H9 (cell line): ENCODE results near the gene TAS2R50. TPM values are rescaled to one million over a fixed set of nuclear protein-coding genes. Genes with fewer than 3 reads are reported as not detected.

Experiments
- DNase-seq: peaks from one replicate; pipeline ENCODE4 v3.0.0-alpha.2; 2017
- H2AFZ ChIP-seq: one replicate; pipeline ENCODE4 v1.6.1; 2013; ENCODE audit warnings: mild to moderate bottlenecking, low read length, control low read depth, moderate library complexity
- H2AK5ac ChIP-seq: 2 replicates; pipeline ENCODE4 v1.6.1; 2013; ENCODE audit warnings: low read length, control low read depth, mixed read lengths; ENCODE audit not compliant: insufficient read length
- H2BK120ac ChIP-seq: one replicate; pipeline ENCODE4 v1.6.1; 2013; ENCODE audit warnings: low read depth, mild to moderate bottlenecking, low read length, control low read depth, inconsistent platforms; ENCODE audit not compliant: poor library complexity, severe bottlenecking
- H2BK12ac ChIP-seq: 2 replicates; pipeline ENCODE4 v1.6.1; 2013; ENCODE audit warnings: low read length, control low read depth, mixed read lengths, low read depth; ENCODE audit not compliant: insufficient read length
- H2BK15ac ChIP-seq: 2 replicates; pipeline ENCODE4 v1.6.1; 2013; ENCODE audit warnings: low read depth, low read length, control low read depth
- H2BK20ac ChIP-seq: one replicate; pipeline ENCODE4 v1.6.1; 2013; ENCODE audit warnings: low read depth, mild to moderate bottlenecking, low read length, control low read depth, inconsistent platforms; ENCODE audit not compliant: poor library complexity, severe bottlenecking
- H2BK5ac ChIP-seq: 2 replicates; pipeline ENCODE4 v1.6.1; 2013; ENCODE audit warnings: low read length, control low read depth, mixed read lengths; ENCODE audit not compliant: insufficient read length
- H3K14ac ChIP-seq: 2 replicates; pipeline ENCODE4 v1.6.1; 2013; ENCODE audit warnings: low read length, control low read depth; ENCODE audit not compliant: insufficient read depth
- H3K18ac ChIP-seq: 2 replicates; pipeline ENCODE4 v1.6.1; 2013; ENCODE audit warnings: low read depth, mild to moderate bottlenecking, mixed read lengths, low read length, control low read depth; ENCODE audit not compliant: insufficient read length
- H3K23ac ChIP-seq: 2 replicates; pipeline ENCODE4 v1.6.1; 2013; ENCODE audit warnings: low read length, control low read depth, mixed read lengths, low read depth; ENCODE audit not compliant: insufficient read length
- H3K23me2 ChIP-seq: 2 replicates; pipeline ENCODE4 v1.6.1; 2013; ENCODE audit warnings: low read depth, mild to moderate bottlenecking, mixed read lengths, low read length, control low read depth; ENCODE audit not compliant: insufficient read length, poor library complexity, severe bottlenecking
- H3K27ac ChIP-seq: 2 replicates; pipeline ENCODE4 v1.5.1; 2013; ENCODE audit warnings: low read length, control low read depth, mixed read lengths, low read depth; ENCODE audit not compliant: insufficient read length
- H3K27me3 ChIP-seq: 2 replicates; pipeline ENCODE4 v1.6.1; 2013; ENCODE audit warnings: low read length, control low read depth, inconsistent platforms; ENCODE audit not compliant: insufficient read depth
- H3K4ac ChIP-seq: 2 replicates; pipeline ENCODE4 v1.6.1; 2013; ENCODE audit warnings: low read depth, mild to moderate bottlenecking, control low read depth, inconsistent platforms, low read length, moderate library complexity
- H3K4me1 ChIP-seq: 2 replicates; pipeline ENCODE4 v1.6.1; 2013; ENCODE audit warnings: low read length, control low read depth, inconsistent platforms; ENCODE audit not compliant: insufficient read depth
- H3K4me2 ChIP-seq: 2 replicates; pipeline ENCODE4 v1.6.1; 2013; ENCODE audit warnings: low read length, control low read depth, mixed read lengths; ENCODE audit not compliant: insufficient read length, insufficient read depth
- H3K56ac ChIP-seq: 2 replicates; pipeline ENCODE4 v1.6.1; 2013; ENCODE audit warnings: low read depth, mild to moderate bottlenecking, mixed read lengths, low read length, control low read depth; ENCODE audit not compliant: insufficient read length
- H3K79me1 ChIP-seq: 2 replicates; pipeline ENCODE4 v1.6.1; 2013; ENCODE audit warnings: low read depth, mild to moderate bottlenecking, moderate library complexity, low read length, control low read depth, inconsistent platforms; ENCODE audit not compliant: insufficient read depth, poor library complexity, severe bottlenecking
- H3K79me2 ChIP-seq: 2 replicates; pipeline ENCODE4 v1.6.1; 2013; ENCODE audit warnings: low read length, control low read depth, inconsistent platforms; ENCODE audit not compliant: insufficient read depth
- H3K9ac ChIP-seq: 2 replicates; pipeline ENCODE4 v1.6.1; 2013; ENCODE audit warnings: low read length, control low read depth, mixed read lengths; ENCODE audit not compliant: insufficient read length; ENCODE audit errors: extremely low read depth
- H3K9me3 ChIP-seq: one replicate; pipeline ENCODE4 v1.6.1; 2013; ENCODE audit warnings: low read depth, low read length, inconsistent platforms; ENCODE audit not compliant: control insufficient read depth
- H3T11ph ChIP-seq: one replicate; pipeline ENCODE4 v1.6.1; 2013; ENCODE audit warnings: mild to moderate bottlenecking, low read length, control low read depth, inconsistent platforms
- H4K20me1 ChIP-seq: one replicate; pipeline ENCODE4 v1.6.1; 2013; ENCODE audit not compliant: control insufficient read depth, insufficient read length, insufficient read depth
- H4K5ac ChIP-seq: 2 replicates; pipeline ENCODE4 v1.6.1; 2013; ENCODE audit warnings: low read depth, mild to moderate bottlenecking, mixed read lengths, low read length, control low read depth; ENCODE audit not compliant: insufficient read length
- H4K8ac ChIP-seq: replicated peaks from 2 replicates; pipeline ENCODE4 v1.6.1; 2013; ENCODE audit warnings: low read length, control low read depth, mixed read lengths, low read depth; ENCODE audit not compliant: insufficient read length
- H4K91ac ChIP-seq: 2 replicates; pipeline ENCODE4 v1.6.1; 2013; ENCODE audit warnings: low read depth, mild to moderate bottlenecking, moderate library complexity, mixed read lengths, low read length, control low read depth; ENCODE audit not compliant: insufficient read length
- H3K27ac Mint-ChIP-seq, 3 experiments: 2 replicates in 2 of 3; 3 replicates in 1 of 3; pipeline ENCODE4 v1.8.0; 2020 to 2021; ENCODE audit warnings: mixed read lengths in 3 of 3, mild to moderate bottlenecking in 1 of 3, moderate library complexity in 1 of 3
- H3K27me3 Mint-ChIP-seq: 2 replicates; pipeline ENCODE4 v1.8.0; 2021; ENCODE audit warnings: low read depth, mild to moderate bottlenecking, moderate library complexity, mixed read lengths
- H3K36me3 Mint-ChIP-seq, 3 experiments: 2 replicates in 2 of 3; 3 replicates in 1 of 3; pipeline ENCODE4 v1.8.0; 2020 to 2021; ENCODE audit warnings: low read depth in 3 of 3, mixed read lengths in 3 of 3; ENCODE audit not compliant: insufficient read depth in 1 of 3
- H3K4me1 Mint-ChIP-seq, 2 experiments: 2 replicates each; pipeline ENCODE4 v1.8.0; 2020; ENCODE audit warnings: mixed read lengths in 2 of 2
- H3K4me3 Mint-ChIP-seq, 2 experiments: 2 replicates in 1 of 2; 3 replicates in 1 of 2; pipeline ENCODE4 v1.8.0; 2020 to 2021; ENCODE audit warnings: mild to moderate bottlenecking in 2 of 2, mixed read lengths in 2 of 2, moderate library complexity in 1 of 2
- H3K9me3 Mint-ChIP-seq, 2 experiments: 2 replicates in 1 of 2; 3 replicates in 1 of 2; pipeline ENCODE4 v1.8.0; 2020; ENCODE audit warnings: mild to moderate bottlenecking in 2 of 2, mixed read lengths in 2 of 2, moderate library complexity in 1 of 2
- WGBS: extraction: QIAGEN DNeasy Blood & Tissue Kit; methylation state at CpG from one replicate; pipeline ENCODE4 v1.1.7; 2013; ENCODE audit warnings: missing lambda C conversion rate, low lambda C conversion rate, mixed read lengths; ENCODE audit not compliant: insufficient read length; ENCODE audit errors: extremely low coverage; 5-methylcytosine and 5-hydroxymethylcytosine counted together
- total RNA-seq: library from RNA; stranded (reverse); gene quantifications from 2 replicates; pipeline ENCODE4 v1.2.1, GENCODE V29; 2021
- TF ChIP-seq, protein P1 (sequence below): fragments of 200-600 bp; sonication (generic); conservative IDR thresholded peaks from 3 replicates; pipeline ENCODE4 v1.8.0; 2021; ENCODE audit warnings: antibody characterized with exemption, mild to moderate bottlenecking

The TAS2R50 gene
- total RNA-seq, 1 experiment from 2014 or later = 0.77 TPM

DNA sequence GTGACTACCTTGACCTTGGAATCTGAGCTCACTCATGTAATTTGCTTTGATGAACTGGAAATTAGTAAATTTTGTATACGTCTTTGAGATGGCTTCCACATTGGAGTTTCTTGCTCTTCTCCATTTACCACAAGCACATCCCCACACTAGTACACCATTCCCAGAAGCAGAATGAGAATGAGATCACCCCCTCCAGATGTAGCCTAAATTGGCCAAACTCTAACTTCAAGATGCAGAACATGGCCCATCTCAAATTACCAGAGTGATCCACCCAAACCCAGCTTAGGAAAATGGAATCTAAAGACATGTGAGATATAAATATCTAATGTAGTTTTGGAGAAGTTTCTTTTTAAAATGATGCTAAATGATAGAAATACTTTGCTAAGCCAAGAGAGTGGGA is 20.9 kb upstream of the TAS2R50 start:
- no peak overlapping the region for H3K27ac ChIP-seq
- no peak overlapping the region for H2AK5ac ChIP-seq
- H3K4me1 Mint-ChIP-seq = no peaks in the 10 kb centered on the region
- no peak overlapping the region for H3T11ph ChIP-seq
- no CpG with 5 or more reads among the region's 1 CpG for WGBS
- H4K5ac ChIP-seq = no peak overlapping the region
- no peaks in the 10 kb centered on the region for H3K4me1 ChIP-seq
- no peak overlapping the region for H3K56ac ChIP-seq
- H2BK120ac ChIP-seq = no peak overlapping the region
- peaks cover 0 to 3% (median 0%) of the 10 kb centered on the region in 3 experiments; a peak in 2 of 7 replicates for H3K36me3 Mint-ChIP-seq
- H3K27me3 ChIP-seq = no peaks in the 10 kb centered on the region
- no peak overlapping the region for H4K91ac ChIP-seq
- no peak overlapping the region for H3K4ac ChIP-seq
- H2BK15ac ChIP-seq = no peak overlapping the region
- no peak overlapping the region for H3K14ac ChIP-seq
- no peak overlapping the region for H3K23ac ChIP-seq
- no peaks in the 10 kb centered on the region for H3K23me2 ChIP-seq
- H2BK20ac ChIP-seq = no peak overlapping the region
- no peak overlapping the region for H3K4me3 Mint-ChIP-seq
- TF ChIP-seq, protein P1, sequence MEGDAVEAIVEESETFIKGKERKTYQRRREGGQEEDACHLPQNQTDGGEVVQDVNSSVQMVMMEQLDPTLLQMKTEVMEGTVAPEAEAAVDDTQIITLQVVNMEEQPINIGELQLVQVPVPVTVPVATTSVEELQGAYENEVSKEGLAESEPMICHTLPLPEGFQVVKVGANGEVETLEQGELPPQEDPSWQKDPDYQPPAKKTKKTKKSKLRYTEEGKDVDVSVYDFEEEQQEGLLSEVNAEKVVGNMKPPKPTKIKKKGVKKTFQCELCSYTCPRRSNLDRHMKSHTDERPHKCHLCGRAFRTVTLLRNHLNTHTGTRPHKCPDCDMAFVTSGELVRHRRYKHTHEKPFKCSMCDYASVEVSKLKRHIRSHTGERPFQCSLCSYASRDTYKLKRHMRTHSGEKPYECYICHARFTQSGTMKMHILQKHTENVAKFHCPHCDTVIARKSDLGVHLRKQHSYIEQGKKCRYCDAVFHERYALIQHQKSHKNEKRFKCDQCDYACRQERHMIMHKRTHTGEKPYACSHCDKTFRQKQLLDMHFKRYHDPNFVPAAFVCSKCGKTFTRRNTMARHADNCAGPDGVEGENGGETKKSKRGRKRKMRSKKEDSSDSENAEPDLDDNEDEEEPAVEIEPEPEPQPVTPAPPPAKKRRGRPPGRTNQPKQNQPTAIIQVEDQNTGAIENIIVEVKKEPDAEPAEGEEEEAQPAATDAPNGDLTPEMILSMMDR = no peak
- no peaks in the 10 kb centered on the region for H3K27me3 Mint-ChIP-seq
- DNase-seq = no peak
- no peak overlapping the region for H3K18ac ChIP-seq
- no peaks in the 10 kb centered on the region for H3K79me2 ChIP-seq
- no peaks in the 10 kb centered on the region for H3K9me3 Mint-ChIP-seq
- no peak overlapping the region for H2AFZ ChIP-seq
- no peaks in the 10 kb centered on the region for H3K79me1 ChIP-seq
- no peak overlapping the region for H2BK12ac ChIP-seq
- H3K27ac Mint-ChIP-seq = no peak overlapping the region
- no peak overlapping the region for H4K8ac ChIP-seq
- H3K9me3 ChIP-seq = no peaks in the 10 kb centered on the region
- H3K9ac ChIP-seq = no peak overlapping the region
- H2BK5ac ChIP-seq = no peak overlapping the region
- H4K20me1 ChIP-seq = no peaks in the 10 kb centered on the region
- no peak overlapping the region for H3K4me2 ChIP-seq
